Panc1 (cell line): ENCODE data around the gene SORBS1. TPM values are rescaled to one million over a fixed set of nuclear protein-coding genes. Genes with fewer than 3 reads are reported as not detected.

Source experiments
- ATAC-seq: fragments of 200-7000 bp; cut with Tn5 transposase; 2 replicates; pipeline ENCODE4 v1.9.1; 2020; ENCODE audit warnings: mild to moderate bottlenecking, moderate library complexity
- BruUV-seq: library from RNA; stranded (reverse); fragments of 400-500 nt; replicated peaks from 2 replicates; lab custom pipeline; 2021; lab: Mats Ljungman, UMichigan
- CTCF ChIA-PET: fragments of 300-600 bp; sonication (Branson Sonifier 250); formaldehyde crosslinking; loops from one replicate; lab custom pipeline; 2022; ENCODE audit warnings: antibody characterized with exemption; lab: Charles Lee
- POLR2A ChIA-PET: fragments of 300-600 bp; sonication (Branson Sonifier 250); formaldehyde crosslinking; loops from one replicate; lab custom pipeline; 2022; ENCODE audit warnings: antibody characterized with exemption; lab: Charles Lee
- DNase-seq: peaks from one replicate; pipeline ENCODE4 v3.0.0-alpha.2; 2010; ENCODE audit warnings: low read depth, low spot score
- H3K27ac ChIP-seq: 2 replicates; pipeline ENCODE4 v1.5.1; 2011; ENCODE audit warnings: mild to moderate bottlenecking, low read length, inconsistent platforms
- H3K27me3 ChIP-seq: fragments of 200-500 bp; sonication (Bioruptor generic); 2 replicates; pipeline ENCODE4 v1.6.0; 2014; ENCODE audit warnings: low read length, inconsistent platforms; ENCODE audit not compliant: control insufficient read depth, insufficient read depth
- H3K36me3 ChIP-seq: fragments of 200-500 bp; sonication (Bioruptor generic); 2 replicates; pipeline ENCODE4 v1.5.1; 2014; ENCODE audit warnings: inconsistent platforms, mild to moderate bottlenecking, low read length, moderate library complexity; ENCODE audit not compliant: control insufficient read depth, insufficient read depth
- H3K4me1 ChIP-seq: 2 replicates; pipeline ENCODE4 v1.5.1; 2011; ENCODE audit warnings: inconsistent platforms, mild to moderate bottlenecking, low read length, moderate library complexity; ENCODE audit not compliant: control insufficient read depth, insufficient read depth
- H3K4me3 ChIP-seq, 2 experiments: 2 replicates each; pipeline ENCODE4 v1.5.1; 2011 to 2012; ENCODE audit warnings: low read depth in 2 of 2, low read length in 2 of 2, mild to moderate bottlenecking in 2 of 2, inconsistent platforms in 1 of 2, moderate library complexity in 1 of 2
- H3K9me3 ChIP-seq: fragments of 200-500 bp; sonication (Bioruptor generic); 2 replicates; pipeline ENCODE4 v1.5.1; 2014; ENCODE audit warnings: low read depth, mild to moderate bottlenecking, inconsistent platforms, low read length, moderate library complexity; ENCODE audit not compliant: control insufficient read depth, insufficient read depth
- POLR2AphosphoS5 ChIP-seq: IDR thresholded peaks from 2 replicates; pipeline ENCODE4 v1.6.1; 2012; ENCODE audit warnings: mild to moderate bottlenecking, low read depth, low read length, moderate library complexity
- REST ChIP-seq, 2 experiments: IDR thresholded peaks; 2 replicates each; pipeline ENCODE4 v1.6.1; 2011 to 2012; ENCODE audit warnings: low read depth in 2 of 2, control low read depth in 1 of 2, low read length in 1 of 2, mild to moderate bottlenecking in 1 of 2, moderate library complexity in 1 of 2; ENCODE audit not compliant: insufficient read depth in 1 of 2
- SIN3A ChIP-seq: IDR thresholded peaks from 2 replicates; pipeline ENCODE4 v1.6.1; 2012; ENCODE audit warnings: low read depth, mild to moderate bottlenecking, low read length, moderate library complexity, borderline replicate concordance; ENCODE audit not compliant: insufficient read depth
- TCF7L2 ChIP-seq: IDR thresholded peaks from 2 replicates; pipeline ENCODE4 v1.6.1; 2011; ENCODE audit warnings: mild to moderate bottlenecking, low read depth, low read length, inconsistent platforms
- in situ Hi-C: cut with HindIII; loops from 2 replicates; pipeline ENCODE4 v1.10.0; 2016; ENCODE audit warnings: low sequenced_read_pairs, low pct_unique_long_range_greater_than_20kb
- intact Hi-C: fragments of 100-400 bp; cut with micrococcal nuclease; formaldehyde crosslinking; loops from one replicate; pipeline ENCODE4 v1.10.0; 2022; ENCODE audit not compliant: unreplicated experiment
- total RNA-seq: library from RNA; stranded (reverse); gene quantifications from one replicate; pipeline ENCODE4 v1.2.1, GENCODE V29; 2021; ENCODE audit not compliant: unreplicated experiment
- TF ChIP-seq, protein P1 (sequence below): fragments of 450-650 bp; IDR thresholded peaks from 2 replicates; pipeline ENCODE4 v1.5.1; 2017; ENCODE audit warnings: mild to moderate bottlenecking

Gene SORBS1
- total RNA-seq, 1 experiment from 2014 or later, result 29.4 TPM

DNA sequence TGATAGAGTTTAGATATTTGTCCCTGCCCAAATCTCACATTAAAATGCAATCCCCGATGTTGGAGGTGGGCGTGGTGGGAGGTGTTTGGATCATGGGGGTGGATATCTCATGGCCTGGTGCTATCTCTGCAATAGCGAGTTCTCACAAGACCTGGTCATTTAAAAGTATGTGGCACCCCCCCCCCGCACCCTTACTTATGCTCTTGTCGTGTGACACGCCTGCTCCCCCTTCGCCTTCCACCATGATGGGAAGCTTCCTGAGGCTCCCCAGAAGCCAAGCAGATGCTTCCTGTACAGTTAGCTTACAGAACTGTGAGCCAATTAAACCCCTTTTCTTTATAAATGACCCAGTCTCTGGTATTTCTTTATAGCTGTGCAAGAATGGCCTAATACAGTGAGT lies 118.8 kb downstream of the SORBS1 start:
- peaks cover 33% of the 10 kb centered on the region for H3K4me1 ChIP-seq
- intact Hi-C loops, result no loop called here
- CTCF ChIA-PET, result interaction anchor here (0.6 to 0.7 kb wide), 2 partner anchors 159 to 391 kb away, joined by 3 read pairs; no protein-coding TSS in a partner anchor
- no TSS peak for BruUV-seq
- in situ Hi-C loops, result no loop called here
- TF ChIP-seq POLR2AphosphoS5 (no peak), TCF7L2 (no peak), SIN3A (no peak), REST (IDR thresholded peaks at IDR 0.05; ENCODE audit: insufficient read depth in 1 of 2, low read depth in 2 of 2, low read length in 1 of 2) (no peak)
- TF ChIP-seq, protein P1, sequence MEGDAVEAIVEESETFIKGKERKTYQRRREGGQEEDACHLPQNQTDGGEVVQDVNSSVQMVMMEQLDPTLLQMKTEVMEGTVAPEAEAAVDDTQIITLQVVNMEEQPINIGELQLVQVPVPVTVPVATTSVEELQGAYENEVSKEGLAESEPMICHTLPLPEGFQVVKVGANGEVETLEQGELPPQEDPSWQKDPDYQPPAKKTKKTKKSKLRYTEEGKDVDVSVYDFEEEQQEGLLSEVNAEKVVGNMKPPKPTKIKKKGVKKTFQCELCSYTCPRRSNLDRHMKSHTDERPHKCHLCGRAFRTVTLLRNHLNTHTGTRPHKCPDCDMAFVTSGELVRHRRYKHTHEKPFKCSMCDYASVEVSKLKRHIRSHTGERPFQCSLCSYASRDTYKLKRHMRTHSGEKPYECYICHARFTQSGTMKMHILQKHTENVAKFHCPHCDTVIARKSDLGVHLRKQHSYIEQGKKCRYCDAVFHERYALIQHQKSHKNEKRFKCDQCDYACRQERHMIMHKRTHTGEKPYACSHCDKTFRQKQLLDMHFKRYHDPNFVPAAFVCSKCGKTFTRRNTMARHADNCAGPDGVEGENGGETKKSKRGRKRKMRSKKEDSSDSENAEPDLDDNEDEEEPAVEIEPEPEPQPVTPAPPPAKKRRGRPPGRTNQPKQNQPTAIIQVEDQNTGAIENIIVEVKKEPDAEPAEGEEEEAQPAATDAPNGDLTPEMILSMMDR, result no peak
- no peaks in the 10 kb centered on the region for H3K36me3 ChIP-seq
- H3K4me3 ChIP-seq, result no peak overlapping the region
- H3K9me3 ChIP-seq, result no peaks in the 10 kb centered on the region
- no peaks in the 10 kb centered on the region for H3K27me3 ChIP-seq
- POLR2A ChIA-PET, result interaction anchor here (0.6 kb wide), 1 partner anchor 1397 kb away, joined by 6 read pairs; no protein-coding TSS in a partner anchor
- ATAC-seq, result no peak
- no peak for DNase-seq
- H3K27ac ChIP-seq, result no peak overlapping the region

DNA sequence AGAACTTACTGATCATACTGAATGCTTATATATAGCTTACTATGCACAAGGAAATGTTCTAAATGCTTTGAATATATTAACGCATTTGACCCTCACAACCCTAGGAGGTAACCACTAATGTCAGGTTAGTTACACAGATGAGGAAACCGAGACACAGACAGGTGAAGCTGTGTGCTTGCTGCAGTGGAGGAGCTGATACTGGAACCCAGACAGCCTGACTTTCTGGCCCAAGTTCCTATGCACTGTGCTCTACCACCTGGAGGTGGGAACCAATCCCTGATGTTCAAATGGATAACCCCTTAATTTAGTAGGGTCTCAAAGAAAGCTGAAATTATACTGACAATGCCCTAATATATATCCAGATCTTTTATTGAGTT lies 119.6 kb downstream of the SORBS1 start:
- CTCF ChIA-PET, result no interaction called here

More for the DNA sequence above, 119.6 kb downstream of the SORBS1 start:
- no peak for ATAC-seq
- intact Hi-C loops (no loop called here), in situ Hi-C loops (no loop called here)
- Histone ChIP-seq H3K36me3 (no peaks in the 10 kb centered on the region), H3K4me3 (no peak overlapping the region), H3K27me3 (no peaks in the 10 kb centered on the region), H3K9me3 (no peaks in the 10 kb centered on the region), H3K4me1 (peaks cover 29% of the 10 kb centered on the region), H3K27ac (peak overlapping the region; percentile 13; the same call in 1 of the 2 replicates)
- TF ChIP-seq SIN3A (no peak), TCF7L2 (no peak), POLR2AphosphoS5 (no peak), REST (IDR thresholded peaks at IDR 0.05; ENCODE audit: insufficient read depth in 1 of 2, low read depth in 2 of 2, low read length in 1 of 2) (no peak)
- TF ChIP-seq, protein P1, result no peak
- BruUV-seq, result no TSS peak
- POLR2A ChIA-PET, result no interaction called here
- DNase-seq, result no peak
